Kidney epithelial cell (primary cell): Measurements from ENCODE around the gene GABRA4. TPM values are rescaled to one million over a fixed set of nuclear protein-coding genes. Genes with fewer than 3 reads are reported as not detected.

Source experiments
- DNase-seq: peaks from one replicate; pipeline ENCODE4 v3.0.0-alpha.2; 2010; ENCODE audit warnings: low read depth
- H3K27me3 ChIP-seq: 2 replicates; pipeline ENCODE4 v1.6.0; 2011; ENCODE audit warnings: low read length; ENCODE audit not compliant: control insufficient read depth, insufficient read depth
- H3K36me3 ChIP-seq: 2 replicates; pipeline ENCODE4 v1.5.1; 2011; ENCODE audit warnings: low read length; ENCODE audit not compliant: control insufficient read depth, insufficient read depth
- H3K4me3 ChIP-seq: 2 replicates; pipeline ENCODE4 v1.5.1; 2011; ENCODE audit warnings: low read depth, mild to moderate bottlenecking, control low read depth, low read length
- total RNA-seq: library from RNA; depleted of rRNA; stranded (reverse); fragments of >200 nt; gene quantifications from 2 replicates; pipeline ENCODE4 v1.2.3, GENCODE V29; 2015
- TF ChIP-seq, protein P1 (sequence below): IDR thresholded peaks from 2 replicates; pipeline ENCODE4 v1.5.1; 2011; ENCODE audit warnings: mild to moderate bottlenecking, moderate library complexity, low read length, control low read depth, inconsistent platforms; ENCODE audit not compliant: insufficient read depth, poor library complexity, severe bottlenecking

Gene GABRA4
- total RNA-seq, 1 donor from 2014 or later, result not detected

DNA sequence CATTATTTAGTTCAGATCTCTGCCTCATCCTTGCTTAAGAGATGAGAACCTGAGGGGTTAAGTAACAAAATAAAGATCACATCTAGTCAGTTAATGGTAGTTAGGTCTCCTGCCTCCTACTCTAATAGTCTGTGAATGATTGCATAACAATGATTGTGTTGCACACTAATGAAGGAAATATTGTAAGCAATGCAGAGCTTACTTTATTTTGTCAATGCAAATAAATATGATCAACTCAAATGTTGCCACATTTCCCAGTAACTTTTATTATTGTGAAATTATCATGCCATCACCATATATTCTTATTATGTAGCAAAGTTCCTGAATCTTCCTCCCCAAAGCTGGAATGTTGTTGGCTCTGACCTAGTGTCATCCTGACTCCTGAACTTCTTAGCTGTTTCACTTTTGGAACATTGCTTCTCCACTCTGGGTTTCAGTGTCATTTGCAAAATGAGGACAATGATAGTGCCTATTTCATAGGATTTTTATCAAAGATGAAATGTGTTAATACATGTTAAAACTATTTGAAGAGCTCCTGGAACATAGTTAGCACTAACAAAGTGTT is 17.0 kb upstream of the GABRA4 start:
- Histone ChIP-seq H3K4me3 (no peak overlapping the region), H3K36me3 (no peaks in the 10 kb centered on the region), H3K27me3 (no peaks in the 10 kb centered on the region)
- no peak for DNase-seq
- TF ChIP-seq, protein P1, sequence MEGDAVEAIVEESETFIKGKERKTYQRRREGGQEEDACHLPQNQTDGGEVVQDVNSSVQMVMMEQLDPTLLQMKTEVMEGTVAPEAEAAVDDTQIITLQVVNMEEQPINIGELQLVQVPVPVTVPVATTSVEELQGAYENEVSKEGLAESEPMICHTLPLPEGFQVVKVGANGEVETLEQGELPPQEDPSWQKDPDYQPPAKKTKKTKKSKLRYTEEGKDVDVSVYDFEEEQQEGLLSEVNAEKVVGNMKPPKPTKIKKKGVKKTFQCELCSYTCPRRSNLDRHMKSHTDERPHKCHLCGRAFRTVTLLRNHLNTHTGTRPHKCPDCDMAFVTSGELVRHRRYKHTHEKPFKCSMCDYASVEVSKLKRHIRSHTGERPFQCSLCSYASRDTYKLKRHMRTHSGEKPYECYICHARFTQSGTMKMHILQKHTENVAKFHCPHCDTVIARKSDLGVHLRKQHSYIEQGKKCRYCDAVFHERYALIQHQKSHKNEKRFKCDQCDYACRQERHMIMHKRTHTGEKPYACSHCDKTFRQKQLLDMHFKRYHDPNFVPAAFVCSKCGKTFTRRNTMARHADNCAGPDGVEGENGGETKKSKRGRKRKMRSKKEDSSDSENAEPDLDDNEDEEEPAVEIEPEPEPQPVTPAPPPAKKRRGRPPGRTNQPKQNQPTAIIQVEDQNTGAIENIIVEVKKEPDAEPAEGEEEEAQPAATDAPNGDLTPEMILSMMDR, result no peak

GRCh38 chr4:47002580-47002979 is 9.2 kb upstream of the GABRA4 start:
- H3K4me3 ChIP-seq, result no peak overlapping the region
- no peak for DNase-seq
- TF ChIP-seq, protein P1, result peak; percentile 40

GRCh38 chr4:47000406-47000805 is 7.0 kb upstream of the GABRA4 start:
- Histone ChIP-seq H3K4me3 (no peak overlapping the region), H3K27me3 (no peaks in the 10 kb centered on the region), H3K36me3 (no peaks in the 10 kb centered on the region)
- DNase-seq, result no peak
- TF ChIP-seq, protein P1, result no peak

More at GRCh38 chr4:47002580-47002979, 9.2 kb upstream of the GABRA4 start:
- no peaks in the 10 kb centered on the region for H3K27me3 ChIP-seq
- no peaks in the 10 kb centered on the region for H3K36me3 ChIP-seq

DNA sequence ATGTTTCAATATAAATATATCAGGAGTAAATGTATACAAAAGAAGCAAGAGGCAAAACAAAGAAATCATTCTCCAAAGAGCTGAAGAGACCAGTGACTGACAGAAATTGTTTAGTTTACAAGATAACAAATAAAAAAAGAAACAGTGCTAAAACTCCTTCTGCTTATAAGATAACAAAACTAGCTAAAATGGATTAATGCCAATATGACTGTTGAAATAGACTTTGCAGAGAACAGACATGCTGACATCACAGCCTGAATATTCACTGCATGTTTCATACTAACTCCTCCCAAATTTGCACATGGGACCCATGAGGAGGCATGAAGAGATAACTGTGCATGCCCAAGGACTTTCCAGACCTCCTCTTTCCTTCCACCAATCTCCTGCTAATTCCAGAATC is 6.2 kb upstream of the GABRA4 start:
- H3K36me3 ChIP-seq, result no peaks in the 10 kb centered on the region
- no peak overlapping the region for H3K4me3 ChIP-seq
- H3K27me3 ChIP-seq, result peaks cover 5% of the 10 kb centered on the region
- TF ChIP-seq, protein P1, result no peak
- DNase-seq, result no peak

DNA sequence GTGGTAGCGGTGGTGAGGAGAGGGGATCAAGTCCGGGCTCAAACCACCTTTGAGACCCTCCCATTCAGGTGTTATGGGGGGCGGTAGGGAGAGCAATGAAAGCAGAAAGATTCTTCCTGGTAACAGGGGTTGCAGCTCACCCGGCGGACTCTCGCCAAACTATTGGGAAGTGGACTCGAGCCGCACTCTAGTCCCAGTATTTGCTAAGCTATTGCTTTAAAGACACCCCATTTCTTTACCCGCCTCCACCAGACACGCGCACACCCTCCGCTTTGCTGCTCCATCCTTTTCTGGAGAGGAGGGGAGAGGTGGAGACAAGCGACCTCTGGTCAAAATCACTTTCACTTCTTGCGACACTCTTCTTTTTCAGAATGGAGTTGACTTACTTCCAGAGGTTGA is 625 bp upstream of the GABRA4 start:
- Histone ChIP-seq H3K4me3 (peak overlapping the region; percentile 27), H3K27me3 (peaks cover 36% of the 10 kb centered on the region)

More for the DNA sequence above, 625 bp upstream of the GABRA4 start:
- no peaks in the 10 kb centered on the region for H3K36me3 ChIP-seq
- TF ChIP-seq, protein P1, result no peak
- no peak for DNase-seq
